RWPE1 (cell line): Measurements from ENCODE around the gene CBX7.
A peak's percentile ranks its signal among the peaks of the same experiment; 100 is the strongest.

Experiments used
- CTCF ChIA-PET: fragments of 350-600 bp; sonication (Branson Sonifier 250); formaldehyde crosslinking; extraction: SDS; loops from one replicate; lab custom pipeline; 2021; lab: Yijun Ruan, JAX
- POLR2A ChIA-PET: fragments of 400-600 bp; formaldehyde crosslinking; extraction: SDS; loops from one replicate; lab custom pipeline; 2020; ENCODE audit warnings: antibody characterized with exemption; ENCODE audit not compliant: low non-redundant PET; lab: Yijun Ruan, JAX
- DNase-seq: peaks from one replicate; pipeline ENCODE4 v3.0.0; 2012; ENCODE audit warnings: low spot score
- H3K27ac ChIP-seq: fragments of 450-650 bp; 2 replicates; pipeline ENCODE4 v1.5.1; 2017
- CTCF ChIP-seq: fragments of 450-650 bp; conservative IDR thresholded peaks from 2 replicates; pipeline ENCODE4 v1.5.1; 2017; ENCODE audit warnings: low read depth, mild to moderate bottlenecking

The CBX7 gene

GRCh38 chr22:39090426-39091064 is 61.9 kb downstream of the CBX7 start:
- peak; percentile 73 for DNase-seq
- peak overlapping the region; percentile 75 for H3K27ac ChIP-seq
- POLR2A ChIA-PET, result no interaction called here
- CTCF ChIA-PET, result interaction anchor here (0.6 to 0.7 kb wide), 2 partner anchors 78 to 109 kb away, joined by 4 read pairs; no protein-coding TSS in a partner anchor
- no peak for TF ChIP-seq CTCF

- DNase-seq, result no peak
- ChIA-PET CTCF (interaction anchor here (0.7 kb wide), 1 partner anchor 79 kb away, joined by 4 read pairs; no protein-coding TSS in a partner anchor), POLR2A (no interaction called here)
- H3K27ac ChIP-seq, result peak overlapping the region; percentile 75
- no peak for TF ChIP-seq CTCF
These were observed 62.6 kb downstream of the CBX7 start for GRCh38 chr22:39089928-39090327.

- POLR2A ChIA-PET, result no interaction called here
- CTCF ChIA-PET, result no interaction called here
- no peak for DNase-seq
- TF ChIP-seq CTCF, result no peak
- H3K27ac ChIP-seq, result no peak overlapping the region
These were observed 63.8 kb downstream of the CBX7 start for GRCh38 chr22:39088685-39089032.

GRCh38 chr22:39087881-39088684 is 64.4 kb downstream of the CBX7 start:
- CTCF ChIA-PET, result no interaction called here
- no peak for TF ChIP-seq CTCF
- POLR2A ChIA-PET, result no interaction called here
- no peak for DNase-seq
- H3K27ac ChIP-seq, result no peak overlapping the region

- POLR2A ChIA-PET, result no interaction called here
- no peak for TF ChIP-seq CTCF
- DNase-seq, result no peak
- CTCF ChIA-PET, result no interaction called here
- no peak overlapping the region for H3K27ac ChIP-seq
These were observed 65.4 kb downstream of the CBX7 start for GRCh38 chr22:39087098-39087497.

GRCh38 chr22:39084666-39085065 is 67.8 kb downstream of the CBX7 start:
- TF ChIP-seq CTCF, result no peak
- POLR2A ChIA-PET, result no interaction called here
- DNase-seq, result no peak
- CTCF ChIA-PET, result interaction anchor here (0.6 kb wide), 1 partner anchor 714 kb away, joined by 3 read pairs; no protein-coding TSS in a partner anchor
- H3K27ac ChIP-seq, result no peak overlapping the region
